ENCODE results near the gene EME2. TPM values are rescaled to one million over a fixed set of nuclear protein-coding genes. Genes with fewer than 3 reads are reported as not detected.

The EME2 gene
- total RNA-seq, 2 donors from 2014 or later = 3.5 to 5.0 TPM

GRCh38 chr16:1784977-1785845, 12.6 kb downstream of the EME2 start:
- DNase-seq (ENCODE audit: low spot score) = no peak
- Histone ChIP-seq H3K36me3 (peaks cover 23% of the 10 kb centered on the region), H3K4me3 (no peak overlapping the region), H3K4me1 (peaks cover 0 to 42% of the 10 kb centered on the region in 2 donors), H3K27me3 (no peaks in the 10 kb centered on the region), H3K27ac (no peak overlapping the region), H3K9me3 (no peaks in the 10 kb centered on the region)
- no peak for TF ChIP-seq CTCF (IDR thresholded peaks at IDR 0.05)

- H3K36me3 ChIP-seq = peaks cover 23% of the 10 kb centered on the region
Observed at GRCh38 chr16:1785846-1786170, 13.2 kb downstream of the EME2 start.

GRCh38 chr16:1786242-1787055, 13.8 kb downstream of the EME2 start:
- no peak overlapping the region for H3K4me3 ChIP-seq
- no peaks in the 10 kb centered on the region for H3K9me3 ChIP-seq
- no peak for DNase-seq (ENCODE audit: low spot score)
- no peak for TF ChIP-seq CTCF (IDR thresholded peaks at IDR 0.05)
- no peak overlapping the region for H3K27ac ChIP-seq
- no peaks in the 10 kb centered on the region for H3K27me3 ChIP-seq
- H3K36me3 ChIP-seq = peaks cover 23% of the 10 kb centered on the region
- peaks cover 0 to 29% of the 10 kb centered on the region in 2 donors for H3K4me1 ChIP-seq

More at GRCh38 chr16:1785846-1786170, 13.2 kb downstream of the EME2 start:
- Histone ChIP-seq H3K4me3 (no peak overlapping the region), H3K27ac (no peak overlapping the region), H3K27me3 (no peaks in the 10 kb centered on the region), H3K9me3 (no peaks in the 10 kb centered on the region), H3K4me1 (peaks cover 0 to 36% of the 10 kb centered on the region in 2 donors)
- no peak for DNase-seq (ENCODE audit: low spot score)
- no peak for TF ChIP-seq CTCF (IDR thresholded peaks at IDR 0.05)

GRCh38 chr16:1787056-1787321, 14.4 kb downstream of the EME2 start:
- Histone ChIP-seq H3K36me3 (peaks cover 23% of the 10 kb centered on the region), H3K4me1 (peaks cover 0 to 25% of the 10 kb centered on the region in 2 donors), H3K27me3 (no peaks in the 10 kb centered on the region), H3K9me3 (no peaks in the 10 kb centered on the region), H3K4me3 (no peak overlapping the region), H3K27ac (no peak overlapping the region)
- DNase-seq (ENCODE audit: low spot score) = no peak
- no peak for TF ChIP-seq CTCF (IDR thresholded peaks at IDR 0.05)

GRCh38 chr16:1787322-1788094, 14.9 kb downstream of the EME2 start:
- TF ChIP-seq CTCF (IDR thresholded peaks at IDR 0.05) = no peak
- no peak for DNase-seq (ENCODE audit: low spot score)
- no peak overlapping the region for H3K4me3 ChIP-seq
- H3K4me1 ChIP-seq = peaks cover 0 to 25% of the 10 kb centered on the region in 2 donors
- H3K27me3 ChIP-seq = no peaks in the 10 kb centered on the region
- H3K27ac ChIP-seq = no peak overlapping the region
- no peaks in the 10 kb centered on the region for H3K9me3 ChIP-seq
- H3K36me3 ChIP-seq = peaks cover 23% of the 10 kb centered on the region
